CD8-positive, alpha-beta memory T cell (primary cell): ENCODE data around the gene SPATC1L. TPM values are rescaled to one million over a fixed set of nuclear protein-coding genes. Genes with fewer than 3 reads are reported as not detected.
A peak's percentile ranks its signal among the peaks of the same experiment; 100 is the strongest.

ENCODE experiments used
- CTCF ChIA-PET: fragments of 350-600 bp; sonication (Branson Sonifier 250); formaldehyde crosslinking; loops from one replicate; lab custom pipeline; 2021; ENCODE audit warnings: antibody characterized with exemption; lab: Charles Lee
- POLR2A ChIA-PET: fragments of 350-600 bp; sonication (Branson Sonifier 250); formaldehyde crosslinking; loops from one replicate; lab custom pipeline; 2021; ENCODE audit warnings: antibody characterized with exemption; lab: Charles Lee
- DNase-seq, 5 donors: peaks; one replicate each; pipeline versions ENCODE4 v3.0.0 to v3.0.0-alpha.2; 2020 to 2022; ENCODE audit warnings: mixed read lengths in 1 of 5
- H3K27ac ChIP-seq: one replicate; pipeline ENCODE4 v1.7.0; 2013; ENCODE audit warnings: low read depth, mild to moderate bottlenecking, low read length, moderate library complexity
- H3K27me3 ChIP-seq: 2 replicates; pipeline ENCODE4 v1.7.0; 2013; ENCODE audit warnings: low read length, mild to moderate bottlenecking; ENCODE audit not compliant: insufficient read depth, poor library complexity, severe bottlenecking
- H3K36me3 ChIP-seq: 2 replicates; pipeline ENCODE4 v1.7.0; 2013; ENCODE audit warnings: mild to moderate bottlenecking, low read length, moderate library complexity; ENCODE audit not compliant: insufficient read depth
- H3K4me1 ChIP-seq: 2 replicates; pipeline ENCODE4 v1.7.0; 2013; ENCODE audit warnings: mild to moderate bottlenecking, low read length, moderate library complexity; ENCODE audit not compliant: insufficient read depth
- H3K4me3 ChIP-seq: 2 replicates; pipeline ENCODE4 v1.7.0; 2013; ENCODE audit warnings: mild to moderate bottlenecking, low read length
- H3K9me3 ChIP-seq: 2 replicates; pipeline ENCODE4 v1.7.0; 2013; ENCODE audit warnings: mild to moderate bottlenecking, low read length
- H3K27ac Mint-ChIP-seq, 8 donors: one replicate each; pipeline ENCODE4 v1.8.0; 2020 to 2021; ENCODE audit warnings: mixed read lengths in 8 of 8, mild to moderate bottlenecking in 6 of 8, inconsistent platforms in 3 of 8, moderate library complexity in 3 of 8
- H3K27me3 Mint-ChIP-seq, 2 donors: one replicate each; pipeline ENCODE4 v1.8.0; 2020 to 2021; ENCODE audit warnings: mixed read lengths in 2 of 2, mild to moderate bottlenecking in 1 of 2, moderate library complexity in 1 of 2
- H3K36me3 Mint-ChIP-seq, 3 donors: one replicate each; pipeline ENCODE4 v1.8.0; 2020 to 2021; ENCODE audit warnings: mixed read lengths in 3 of 3, inconsistent platforms in 1 of 3, mild to moderate bottlenecking in 1 of 3
- H3K4me1 Mint-ChIP-seq, 3 donors: one replicate each; pipeline ENCODE4 v1.8.0; 2020 to 2021; ENCODE audit warnings: mixed read lengths in 3 of 3, inconsistent platforms in 1 of 3, mild to moderate bottlenecking in 1 of 3
- H3K4me3 Mint-ChIP-seq, 7 donors: one replicate each; pipeline ENCODE4 v1.8.0; 2020 to 2021; ENCODE audit warnings: mixed read lengths in 7 of 7, mild to moderate bottlenecking in 6 of 7, moderate library complexity in 4 of 7, inconsistent platforms in 2 of 7
- H3K9me3 Mint-ChIP-seq, 5 donors: one replicate each; pipeline ENCODE4 v1.8.0; 2020 to 2022; ENCODE audit warnings: mixed read lengths in 5 of 5, mild to moderate bottlenecking in 3 of 5, moderate library complexity in 2 of 5, inconsistent platforms in 1 of 5
- polyA plus RNA-seq: library from polyadenylated mRNA; unstranded; fragments of 300-500 nt; fragmentation: Illumina TruSeq; gene quantifications from one replicate; pipeline ENCODE4 v1.2.3, GENCODE V29; 2021
- total RNA-seq, 2 experiments: library from RNA; stranded (reverse); gene quantifications; one replicate each; pipeline ENCODE4 v1.2.3, GENCODE V29; 2021

The SPATC1L gene
- total and polyA plus RNA-seq, 3 experiments from 2014 or later: 5.0 to 10.7 (median 5.0) TPM

DNA sequence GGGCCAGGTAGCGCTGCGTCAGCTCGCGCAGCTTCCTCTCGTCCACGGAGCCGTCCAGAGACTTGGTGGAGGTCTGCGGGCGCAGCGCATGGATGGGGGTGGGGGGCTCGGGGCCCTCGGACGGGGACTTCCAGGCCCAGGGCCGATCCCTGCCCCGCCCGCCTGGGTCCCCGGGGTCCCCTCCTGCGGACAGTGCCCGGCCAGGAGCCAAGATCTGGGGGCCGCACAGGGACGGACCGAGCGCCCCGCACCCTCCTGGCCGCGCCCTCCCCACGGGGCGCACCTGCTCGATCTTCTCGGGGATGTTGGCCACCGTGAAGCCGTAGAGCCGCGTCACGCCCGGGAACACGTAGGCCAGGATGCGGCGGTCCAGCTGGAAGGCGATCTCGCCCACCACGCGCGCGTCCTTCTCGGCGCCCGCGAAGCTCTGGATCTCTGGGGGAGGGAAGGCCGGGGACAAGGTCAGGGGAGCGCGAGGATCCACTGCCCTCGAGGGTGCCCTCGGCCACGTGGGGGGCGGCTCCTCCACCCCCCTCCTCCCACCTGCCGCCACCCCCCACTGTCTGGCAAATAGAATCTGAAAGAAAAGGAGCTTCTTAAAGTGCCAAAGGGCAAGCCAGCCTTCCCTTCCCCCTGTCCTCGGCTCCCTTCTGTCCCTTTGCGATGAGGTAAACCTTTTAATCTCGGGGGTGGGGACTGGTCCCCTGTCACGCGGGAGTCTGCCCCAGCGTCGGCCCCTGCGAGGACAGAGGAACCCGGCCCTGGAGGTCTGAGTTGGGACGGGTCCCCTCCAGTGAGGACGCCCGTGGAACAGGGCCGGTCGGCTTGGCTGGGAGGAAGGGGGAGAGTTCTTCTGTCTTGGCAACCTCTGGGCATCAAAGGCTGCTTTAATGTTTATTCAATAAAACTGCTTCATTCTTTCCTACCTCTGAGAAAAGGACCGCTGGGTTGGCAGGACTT lies 22.3 kb downstream of the SPATC1L start:
- peak in 1 of 5 donors; percentile 33 for DNase-seq
- CTCF ChIA-PET: no interaction called here
- H3K36me3 ChIP-seq: no peaks in the 10 kb centered on the region
- H3K27ac ChIP-seq: no peak overlapping the region
- no peaks in the 10 kb centered on the region for H3K9me3 Mint-ChIP-seq
- H3K36me3 Mint-ChIP-seq: peaks cover 0 to 1% (median 0%) of the 10 kb centered on the region in 3 donors
- H3K27ac Mint-ChIP-seq: no peak overlapping the region
- H3K4me1 ChIP-seq: no peaks in the 10 kb centered on the region
- H3K27me3 ChIP-seq: no peaks in the 10 kb centered on the region
- no peaks in the 10 kb centered on the region for H3K9me3 ChIP-seq
- H3K4me3 ChIP-seq: no peak overlapping the region
- H3K4me1 Mint-ChIP-seq: no peaks in the 10 kb centered on the region
- H3K27me3 Mint-ChIP-seq: peaks cover 2 to 20% of the 10 kb centered on the region in 2 donors
- POLR2A ChIA-PET: no interaction called here
- no peak overlapping the region for H3K4me3 Mint-ChIP-seq

DNA sequence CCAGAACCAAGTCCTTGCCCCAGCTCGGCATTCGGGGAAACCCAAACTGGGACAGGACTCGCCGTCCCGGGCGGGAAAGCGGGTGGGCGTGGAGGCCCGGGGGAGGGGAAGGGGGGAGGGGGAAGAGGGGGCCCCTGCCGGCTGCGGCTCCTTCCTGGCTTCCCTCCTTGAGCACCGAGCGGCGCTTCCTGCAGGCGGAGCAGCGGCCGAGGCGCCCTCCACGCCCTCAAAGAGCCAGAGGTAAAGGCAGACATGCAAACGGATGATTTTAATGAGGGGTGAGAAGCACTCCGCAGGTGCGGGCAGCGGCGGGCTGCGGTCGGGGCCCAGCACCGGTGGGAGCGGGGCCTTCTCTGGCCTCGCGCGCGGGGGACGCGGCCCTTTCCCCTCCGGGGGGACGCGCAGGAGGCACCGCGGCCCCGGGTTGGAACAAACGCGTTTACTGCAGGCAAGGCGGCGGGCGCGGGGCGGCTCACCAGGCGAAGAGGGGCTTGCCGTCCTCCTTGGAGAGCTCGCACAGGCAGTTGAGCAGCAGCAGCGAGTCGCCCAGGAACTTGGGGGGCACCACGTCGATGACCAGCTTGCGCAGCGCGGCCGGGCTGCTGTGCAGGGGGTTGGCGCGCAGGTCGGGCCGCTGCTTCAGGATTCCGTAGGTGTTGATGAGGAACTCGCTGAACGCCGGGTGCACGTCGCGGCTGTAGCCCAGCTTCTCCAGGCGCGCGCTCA lies 23.2 kb downstream of the SPATC1L start:
- Histone ChIP-seq H3K4me1 (no peaks in the 10 kb centered on the region), H3K27ac (no peak overlapping the region), H3K36me3 (no peaks in the 10 kb centered on the region), H3K9me3 (no peaks in the 10 kb centered on the region), H3K27me3 (no peaks in the 10 kb centered on the region), H3K4me3 (no peak overlapping the region)
- ChIA-PET POLR2A (no interaction called here), CTCF (no interaction called here)
- H3K36me3 Mint-ChIP-seq: peaks cover 0 to 1% (median 0%) of the 10 kb centered on the region in 3 donors
- H3K4me1 Mint-ChIP-seq: no peaks in the 10 kb centered on the region
- no peaks in the 10 kb centered on the region for H3K9me3 Mint-ChIP-seq
- DNase-seq: no peak
- H3K27me3 Mint-ChIP-seq: peaks cover 2 to 20% of the 10 kb centered on the region in 2 donors
- no peak overlapping the region for H3K27ac Mint-ChIP-seq
- peak overlapping the region in 1 of 7 donors; percentile 22 for H3K4me3 Mint-ChIP-seq

DNA sequence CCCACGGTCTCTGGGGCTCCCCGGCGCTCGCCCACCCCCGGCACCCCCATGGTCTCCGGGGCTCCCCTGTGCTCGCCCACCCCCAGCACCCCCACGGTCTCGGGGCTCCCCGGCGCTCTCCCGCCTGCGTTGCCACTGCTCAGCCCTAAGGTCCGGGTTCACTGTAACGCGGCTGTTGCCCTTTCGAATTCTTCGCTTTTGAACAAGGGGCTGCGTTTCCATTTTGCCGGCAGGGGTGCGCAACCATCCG lies 23.7 kb downstream of the SPATC1L start:
- no peak for DNase-seq
- no peaks in the 10 kb centered on the region for H3K27me3 ChIP-seq
- H3K36me3 Mint-ChIP-seq: peaks cover 0 to 1% (median 0%) of the 10 kb centered on the region in 3 donors
- no peak overlapping the region for H3K27ac Mint-ChIP-seq
- no peaks in the 10 kb centered on the region for H3K36me3 ChIP-seq
- no peak overlapping the region for H3K27ac ChIP-seq
- CTCF ChIA-PET: no interaction called here
- H3K4me3 ChIP-seq: no peak overlapping the region
- no peaks in the 10 kb centered on the region for H3K9me3 Mint-ChIP-seq
- H3K4me1 ChIP-seq: no peaks in the 10 kb centered on the region
- H3K4me1 Mint-ChIP-seq: no peaks in the 10 kb centered on the region
- peaks cover 2 to 20% of the 10 kb centered on the region in 2 donors for H3K27me3 Mint-ChIP-seq
- POLR2A ChIA-PET: no interaction called here
- no peaks in the 10 kb centered on the region for H3K9me3 ChIP-seq
- no peak overlapping the region for H3K4me3 Mint-ChIP-seq

DNA sequence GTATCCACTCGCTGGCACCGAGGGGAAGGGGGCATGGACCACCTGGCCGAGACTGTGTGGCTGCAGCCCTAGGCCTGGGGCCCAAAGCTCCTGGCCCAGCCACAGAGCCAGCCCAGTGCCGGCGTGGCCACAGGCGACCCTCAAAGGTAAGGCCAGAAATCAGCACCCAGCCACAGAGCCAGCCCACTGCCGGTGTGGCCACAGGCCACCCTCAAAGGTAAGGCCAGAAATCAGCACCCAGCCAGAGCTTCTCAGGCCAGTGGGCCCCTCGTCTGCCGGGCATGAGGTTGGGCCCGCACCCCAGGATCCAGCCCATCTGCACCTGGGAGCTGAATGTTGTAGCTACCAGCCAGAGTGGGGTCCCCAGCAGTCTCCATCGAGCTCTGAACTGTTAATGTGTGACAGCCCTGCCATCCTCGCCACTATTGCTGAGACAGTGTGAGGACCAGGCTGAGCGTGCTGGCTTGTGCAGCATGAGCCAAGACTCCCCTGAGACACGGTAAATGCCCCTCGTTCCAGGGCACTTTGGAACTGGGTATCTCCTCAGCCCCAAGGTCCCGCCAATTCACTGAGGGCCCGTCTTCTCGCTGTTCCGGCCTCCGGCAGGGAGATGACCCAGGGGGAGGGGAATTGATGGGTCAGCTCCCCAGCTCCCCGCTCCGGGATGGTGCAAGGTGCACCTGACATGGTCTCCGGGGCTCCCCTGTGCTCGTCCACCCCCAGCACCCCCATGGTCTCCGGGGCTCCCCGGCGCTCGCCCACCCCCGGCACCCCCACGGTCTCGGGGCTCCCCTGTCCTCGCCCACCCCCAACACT lies 24.2 kb downstream of the SPATC1L start:
- Histone ChIP-seq H3K27me3 (no peaks in the 10 kb centered on the region), H3K27ac (no peak overlapping the region), H3K36me3 (no peaks in the 10 kb centered on the region), H3K4me1 (no peaks in the 10 kb centered on the region), H3K4me3 (no peak overlapping the region), H3K9me3 (no peaks in the 10 kb centered on the region)
- Mint-ChIP-seq H3K4me1 (no peaks in the 10 kb centered on the region), H3K27me3 (peaks cover 2 to 20% of the 10 kb centered on the region in 2 donors), H3K9me3 (no peaks in the 10 kb centered on the region), H3K36me3 (peaks cover 0 to 1% (median 0%) of the 10 kb centered on the region in 3 donors), H3K27ac (peak overlapping the region in 1 of 8 donors; percentile 27), H3K4me3 (no peak overlapping the region)
- POLR2A ChIA-PET: no interaction called here
- no peak for DNase-seq
- CTCF ChIA-PET: no interaction called here

DNA sequence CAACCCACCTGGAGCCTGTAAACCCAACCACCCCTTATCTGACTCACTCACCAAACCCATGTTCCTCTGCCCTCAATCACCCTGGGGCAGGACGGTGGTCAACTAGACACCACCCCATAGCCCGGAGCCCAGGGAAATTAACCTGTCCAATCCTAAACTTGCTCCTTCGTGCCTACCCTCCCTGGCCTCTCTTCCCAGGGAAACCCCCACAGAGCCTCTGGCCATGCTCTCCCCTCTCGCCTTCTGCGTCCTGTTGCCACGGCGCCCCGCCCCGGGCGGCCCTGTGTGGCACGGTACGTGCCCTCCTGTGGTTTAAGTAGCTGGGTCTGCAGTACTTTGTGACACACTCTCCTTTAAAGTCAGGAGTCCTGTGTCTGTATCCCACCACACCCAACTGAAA lies 24.9 kb downstream of the SPATC1L start:
- no peaks in the 10 kb centered on the region for H3K4me1 Mint-ChIP-seq
- H3K27ac ChIP-seq: no peak overlapping the region
- ChIA-PET CTCF (no interaction called here), POLR2A (no interaction called here)
- no peaks in the 10 kb centered on the region for H3K36me3 ChIP-seq
- H3K4me1 ChIP-seq: no peaks in the 10 kb centered on the region
- no peaks in the 10 kb centered on the region for H3K9me3 ChIP-seq
- peaks cover 2 to 15% of the 10 kb centered on the region in 2 donors for H3K27me3 Mint-ChIP-seq
- H3K27ac Mint-ChIP-seq: peak overlapping the region in 2 of 8 donors; percentile 27 to 63
- peaks cover 0 to 1% (median 0%) of the 10 kb centered on the region in 3 donors for H3K36me3 Mint-ChIP-seq
- H3K4me3 Mint-ChIP-seq: no peak overlapping the region
- DNase-seq: no peak
- H3K27me3 ChIP-seq: no peaks in the 10 kb centered on the region
- no peak overlapping the region for H3K4me3 ChIP-seq
- H3K9me3 Mint-ChIP-seq: no peaks in the 10 kb centered on the region

DNA sequence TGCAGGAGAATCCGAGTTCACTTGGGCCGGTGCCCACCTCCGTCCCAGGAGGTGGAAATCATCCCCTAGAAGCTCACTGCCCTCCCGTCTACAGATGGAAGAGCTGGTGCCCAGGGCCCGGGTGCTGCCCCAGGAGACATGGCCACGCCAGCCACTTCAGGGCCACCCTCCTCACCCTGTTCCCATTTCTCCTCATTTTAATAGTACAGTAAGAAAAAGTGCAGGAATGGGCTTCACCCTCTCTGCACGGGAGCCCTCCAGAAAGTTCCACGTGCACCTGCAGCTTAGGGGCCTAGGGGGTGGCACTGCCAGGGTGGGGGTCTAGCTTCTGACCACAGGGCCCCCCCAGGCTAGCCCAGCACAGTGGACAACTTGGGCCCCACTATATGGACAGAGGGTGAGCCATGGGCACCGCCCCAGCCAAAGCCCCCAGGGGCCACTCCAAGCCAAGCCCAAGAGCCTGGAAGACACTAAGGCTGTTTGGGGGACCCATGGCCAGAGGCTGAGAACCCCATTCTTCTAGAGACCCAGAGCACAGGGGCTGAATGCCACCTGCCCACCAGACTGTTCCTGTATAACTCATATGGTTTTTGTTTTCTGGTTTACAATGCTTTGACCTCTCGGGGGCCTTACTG lies 25.5 kb downstream of the SPATC1L start:
- Mint-ChIP-seq H3K27ac (no peak overlapping the region), H3K4me3 (no peak overlapping the region), H3K4me1 (no peaks in the 10 kb centered on the region), H3K36me3 (no peaks in the 10 kb centered on the region), H3K27me3 (peaks cover 2 to 11% of the 10 kb centered on the region in 2 donors), H3K9me3 (no peaks in the 10 kb centered on the region)
- Histone ChIP-seq H3K27me3 (no peaks in the 10 kb centered on the region), H3K9me3 (no peaks in the 10 kb centered on the region), H3K36me3 (no peaks in the 10 kb centered on the region), H3K4me3 (no peak overlapping the region), H3K4me1 (no peaks in the 10 kb centered on the region), H3K27ac (no peak overlapping the region)
- ChIA-PET CTCF (no interaction called here), POLR2A (no interaction called here)
- DNase-seq: no peak

DNA sequence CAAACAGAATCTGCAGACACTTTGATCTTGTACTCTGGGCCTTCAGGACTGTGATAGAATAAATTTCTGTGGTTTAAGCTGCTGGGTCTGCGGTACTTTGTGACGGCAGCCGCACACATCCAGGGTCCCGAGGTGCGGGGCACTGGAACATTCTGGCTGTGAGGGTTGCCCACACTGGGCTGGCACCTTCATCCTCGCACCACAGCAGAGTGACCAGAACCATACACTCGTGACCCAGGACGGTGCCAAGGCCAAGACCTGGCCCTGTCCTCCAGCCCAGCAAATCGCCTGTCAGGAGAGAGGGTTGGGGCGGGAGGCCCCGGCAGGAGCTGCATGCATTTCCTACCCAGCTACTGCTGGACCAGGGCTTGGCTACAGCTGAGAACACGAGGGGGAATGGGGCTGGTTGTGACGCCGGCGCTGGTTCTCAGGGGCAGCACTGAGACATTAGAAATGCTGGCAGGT lies 26.2 kb downstream of the SPATC1L start:
- H3K9me3 Mint-ChIP-seq: no peaks in the 10 kb centered on the region
- no peaks in the 10 kb centered on the region for H3K27me3 ChIP-seq
- no peak overlapping the region for H3K4me3 Mint-ChIP-seq
- ChIA-PET CTCF (no interaction called here), POLR2A (no interaction called here)
- no peaks in the 10 kb centered on the region for H3K9me3 ChIP-seq
- no peak overlapping the region for H3K4me3 ChIP-seq
- H3K27ac Mint-ChIP-seq: no peak overlapping the region
- no peaks in the 10 kb centered on the region for H3K36me3 ChIP-seq
- no peaks in the 10 kb centered on the region for H3K4me1 Mint-ChIP-seq
- no peaks in the 10 kb centered on the region for H3K4me1 ChIP-seq
- no peaks in the 10 kb centered on the region for H3K36me3 Mint-ChIP-seq
- H3K27me3 Mint-ChIP-seq: peaks cover 0 to 4% of the 10 kb centered on the region in 2 donors
- no peak overlapping the region for H3K27ac ChIP-seq
- DNase-seq: no peak
